Keratinocyte (primary cell): ENCODE measurements around the gene FNIP2. TPM values are rescaled to one million over a fixed set of nuclear protein-coding genes. Genes with fewer than 3 reads are reported as not detected.

Source experiments
- DNase-seq: peaks from one replicate; pipeline ENCODE4 v3.0.0-alpha.2; 2011; ENCODE audit warnings: low read depth, missing footprints, low spot score
- FAIRE-seq: peaks from 2 replicates; lab custom pipeline; 2011; peaks lifted over from hg19 to GRCh38; lab: Jason Lieb, UNC
- H2AFZ ChIP-seq: 2 replicates; pipeline ENCODE4 v1.6.0; 2012; ENCODE audit warnings: low read length, control low read depth, inconsistent platforms; ENCODE audit not compliant: control insufficient read depth
- H3K27ac ChIP-seq: 2 replicates; pipeline ENCODE4 v1.5.1; 2011; ENCODE audit warnings: low read length; ENCODE audit not compliant: control insufficient read depth, insufficient read depth
- H3K27me3 ChIP-seq: 3 replicates; pipeline ENCODE4 v1.6.0; 2011; ENCODE audit warnings: low read length; ENCODE audit not compliant: control insufficient read depth, insufficient read depth; ENCODE audit errors: extremely low read depth
- H3K36me3 ChIP-seq, 2 experiments: 2 replicates in 1 of 2; 3 replicates in 1 of 2; pipeline ENCODE4 v1.5.1; 2011; ENCODE audit warnings: low read length in 2 of 2, mild to moderate bottlenecking in 1 of 2; ENCODE audit not compliant: control insufficient read depth in 2 of 2, insufficient read depth in 2 of 2; ENCODE audit errors: extremely low read depth in 1 of 2
- H3K4me1 ChIP-seq: 3 replicates; pipeline ENCODE4 v1.5.1; 2011; ENCODE audit warnings: low read length; ENCODE audit not compliant: control insufficient read depth, insufficient read depth; ENCODE audit errors: extremely low read depth
- H3K4me2 ChIP-seq: 3 replicates; pipeline ENCODE4 v1.6.0; 2011; ENCODE audit warnings: low read depth, low read length; ENCODE audit not compliant: control insufficient read depth, insufficient read depth; ENCODE audit errors: extremely low read depth
- H3K4me3 ChIP-seq, 3 experiments: fragments of 200-600 bp in 1 of 3; sonication (generic) in 1 of 3; 2 replicates in 2 of 3; 3 replicates in 1 of 3; pipeline ENCODE4 v1.5.1; 2011 to 2016; ENCODE audit warnings: low read length in 3 of 3, mild to moderate bottlenecking in 3 of 3, control low read depth in 2 of 3, inconsistent platforms in 1 of 3, low read depth in 1 of 3, mixed read lengths in 1 of 3, mixed run types in 1 of 3, moderate library complexity in 1 of 3; ENCODE audit not compliant: control insufficient read depth in 2 of 3, insufficient read depth in 2 of 3; ENCODE audit errors: extremely low read depth in 1 of 3
- H3K79me2 ChIP-seq: 2 replicates; pipeline ENCODE4 v1.6.0; 2012; ENCODE audit warnings: low read length; ENCODE audit not compliant: control insufficient read depth, insufficient read depth
- H3K9ac ChIP-seq: 3 replicates; pipeline ENCODE4 v1.6.0; 2011; ENCODE audit warnings: low read length; ENCODE audit not compliant: control insufficient read depth, insufficient read depth; ENCODE audit errors: extremely low read depth
- H3K9me1 ChIP-seq: 3 replicates; pipeline ENCODE4 v1.6.0; 2011; ENCODE audit warnings: low read length; ENCODE audit not compliant: control insufficient read depth, insufficient read depth; ENCODE audit errors: extremely low read depth
- H3K9me3 ChIP-seq: 2 replicates; pipeline ENCODE4 v1.5.1; 2012; ENCODE audit warnings: low read depth, low read length; ENCODE audit not compliant: control insufficient read depth
- H4K20me1 ChIP-seq: 3 replicates; pipeline ENCODE4 v1.6.0; 2011; ENCODE audit warnings: low read length; ENCODE audit not compliant: control insufficient read depth, insufficient read depth; ENCODE audit errors: extremely low read depth
- CTCF ChIP-seq, 3 experiments: IDR thresholded peaks in 1 of 3; conservative IDR thresholded peaks in 1 of 3; optimal IDR thresholded peaks in 1 of 3; 2 replicates in 2 of 3; 3 replicates in 1 of 3; pipeline versions ENCODE3 to v1.5.1; 2011; ENCODE audit warnings: low read length in 3 of 3, mild to moderate bottlenecking in 3 of 3, moderate library complexity in 2 of 3, control low read depth in 1 of 3, inconsistent platforms in 1 of 3; ENCODE audit not compliant: insufficient read depth in 2 of 3; ENCODE audit errors: extremely low read depth in 1 of 3
- EZH2 ChIP-seq: IDR thresholded peaks from one replicate; pipeline ENCODE4 v1.6.1; 2012; ENCODE audit warnings: inconsistent platforms, mild to moderate bottlenecking, low read length, moderate library complexity
- dilution Hi-C: fragments of 300-500 bp; cut with MboI; formaldehyde crosslinking; loops from one replicate; pipeline ENCODE4 v1.7.0; 2020; ENCODE audit warnings: low sequenced_read_pairs; ENCODE audit not compliant: extremely low pct_ligation_motif_present
- polyA plus RNA-seq, 5 experiments: library from polyadenylated mRNA; depleted of rRNA in 3 of 5; stranded (reverse) in 3 of 5; stranded (forward) in 1 of 5; unstranded in 1 of 5; fragments of >200 nt; gene quantifications; 1 replicate in 1 of 5; 2 replicates in 3 of 5; 3 replicates in 1 of 5; pipeline versions ENCODE4 v1.2.1 to v1.2.3, GENCODE V29; 2011 to 2012; ENCODE audit warnings: missing spikeins in 2 of 5, low read depth in 1 of 5, low replicate concordance in 1 of 5

The FNIP2 gene
- polyA plus RNA-seq, 1 donor (not counting 4 experiments of a cell fraction or from before 2014, with no cell fraction given), result 6.2 TPM

- H3K4me1 ChIP-seq, result peaks cover 3% of the 10 kb centered on the region
- no peaks in the 10 kb centered on the region for H3K9me1 ChIP-seq
- DNase-seq (no peak), FAIRE-seq (no peak)
- H3K27ac ChIP-seq, result no peak overlapping the region
- TF ChIP-seq CTCF (optimal IDR thresholded peaks at IDR 0.05 in 1 of 3, IDR thresholded peaks at IDR 0.05 in 1 of 3, conservative IDR thresholded peaks at IDR 0.05 in 1 of 3; ENCODE audit: extremely low read depth in 1 of 3, insufficient read depth in 2 of 3, low read length in 3 of 3), result no peak
- TF ChIP-seq EZH2, result no peak
- no peaks in the 10 kb centered on the region for H3K27me3 ChIP-seq
- H3K79me2 ChIP-seq, result no peaks in the 10 kb centered on the region
- dilution Hi-C loops, result no loop called here
- no peaks in the 10 kb centered on the region for H4K20me1 ChIP-seq
- no peak overlapping the region for H3K9ac ChIP-seq
- no peaks in the 10 kb centered on the region for H3K9me3 ChIP-seq
- peaks cover 2% of the 10 kb centered on the region in 2 experiments for H3K36me3 ChIP-seq
- H3K4me3 ChIP-seq, result no peak overlapping the region
- H2AFZ ChIP-seq, result no peak overlapping the region
- no peak overlapping the region for H3K4me2 ChIP-seq
Measured at GRCh38 chr4:158849681-158850080, 80.9 kb downstream of the FNIP2 start.

- no peak overlapping the region for H3K4me2 ChIP-seq
- no peak overlapping the region for H3K4me3 ChIP-seq
- H3K27ac ChIP-seq, result no peak overlapping the region
- dilution Hi-C loops, result no loop called here
- H3K9ac ChIP-seq, result no peak overlapping the region
- H3K4me1 ChIP-seq, result peaks cover 3% of the 10 kb centered on the region
- H3K9me1 ChIP-seq, result no peaks in the 10 kb centered on the region
- H3K9me3 ChIP-seq, result no peaks in the 10 kb centered on the region
- DNase-seq (no peak), FAIRE-seq (no peak)
- no peaks in the 10 kb centered on the region for H3K27me3 ChIP-seq
- H3K36me3 ChIP-seq, result peaks cover 2% of the 10 kb centered on the region in 2 experiments
- no peaks in the 10 kb centered on the region for H4K20me1 ChIP-seq
- H3K79me2 ChIP-seq, result no peaks in the 10 kb centered on the region
- no peak for TF ChIP-seq EZH2
- TF ChIP-seq CTCF (optimal IDR thresholded peaks at IDR 0.05 in 1 of 3, IDR thresholded peaks at IDR 0.05 in 1 of 3, conservative IDR thresholded peaks at IDR 0.05 in 1 of 3; ENCODE audit: extremely low read depth in 1 of 3, insufficient read depth in 2 of 3, low read length in 3 of 3), result no peak
- H2AFZ ChIP-seq, result no peak overlapping the region
Measured at GRCh38 chr4:158850371-158850770, 81.5 kb downstream of the FNIP2 start.
